Activated gamma-delta T cell treated with anti-CD3 and anti-CD28 coated beads, Interleukin-2, amount 50 U/mL, for 16 hours (primary cell): ENCODE data around the gene BAZ2B.
"Not testable (repeated sequence)": the region's sequence is repeated elsewhere in the genome, so short reads cannot be mapped to it uniquely, and the experiment has no call there.

ENCODE experiments used
- DNase-seq: peaks from one replicate; pipeline ENCODE4 v3.0.0-alpha.2; 2020; ENCODE audit warnings: low read depth

BAZ2B gene

DNA sequence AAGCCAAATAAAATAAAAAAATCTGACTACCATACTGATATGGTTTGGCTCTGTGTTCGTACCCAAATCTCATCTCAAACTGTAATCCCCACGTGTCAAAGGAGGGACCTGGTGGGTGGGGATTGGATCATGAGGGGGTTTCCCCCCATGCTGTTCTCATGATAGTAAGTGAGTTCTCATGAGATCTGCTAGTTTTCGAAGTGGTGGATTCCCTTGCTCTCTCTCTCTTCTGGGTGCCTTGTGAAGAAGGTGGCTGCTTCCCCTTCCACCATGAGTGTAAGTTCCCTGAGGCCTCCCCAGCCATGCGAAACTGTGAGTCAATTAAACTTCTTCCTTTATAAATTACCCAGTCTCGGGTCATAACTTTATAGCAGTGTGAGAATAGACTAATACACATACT, 206.1 kb downstream of the BAZ2B start:
- no peak for DNase-seq

DNA sequence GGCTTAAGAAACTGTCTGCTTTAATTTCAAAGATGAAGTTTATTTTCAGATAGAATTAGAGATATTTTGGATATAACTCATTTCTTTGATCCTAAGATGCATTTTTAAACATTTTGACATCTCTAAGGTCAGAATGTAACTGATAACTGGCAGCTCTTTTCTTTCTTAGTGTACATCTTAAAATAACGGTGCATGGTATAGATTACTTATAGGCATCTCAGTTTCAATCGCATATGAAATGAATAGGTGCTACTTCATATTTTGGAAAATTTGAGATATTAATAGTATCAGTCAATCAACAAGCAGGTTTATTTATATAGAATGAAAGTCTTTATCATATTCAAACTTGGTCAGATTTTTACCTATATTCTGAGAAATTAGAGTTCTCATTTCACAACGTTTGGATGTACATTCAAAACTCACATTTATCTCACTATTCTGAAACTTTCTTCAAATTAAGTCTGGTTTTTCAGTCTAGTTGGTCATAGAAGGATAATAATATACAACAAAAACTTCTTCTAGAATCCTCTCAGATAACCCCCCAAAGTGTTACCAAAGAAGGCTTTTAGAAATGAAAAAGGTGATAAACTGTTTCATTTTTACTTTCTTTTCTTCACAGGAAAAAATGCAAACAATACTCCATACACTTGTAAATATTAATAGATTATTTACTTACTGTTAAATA, 207.1 kb downstream of the BAZ2B start:
- DNase-seq: no peak

DNA sequence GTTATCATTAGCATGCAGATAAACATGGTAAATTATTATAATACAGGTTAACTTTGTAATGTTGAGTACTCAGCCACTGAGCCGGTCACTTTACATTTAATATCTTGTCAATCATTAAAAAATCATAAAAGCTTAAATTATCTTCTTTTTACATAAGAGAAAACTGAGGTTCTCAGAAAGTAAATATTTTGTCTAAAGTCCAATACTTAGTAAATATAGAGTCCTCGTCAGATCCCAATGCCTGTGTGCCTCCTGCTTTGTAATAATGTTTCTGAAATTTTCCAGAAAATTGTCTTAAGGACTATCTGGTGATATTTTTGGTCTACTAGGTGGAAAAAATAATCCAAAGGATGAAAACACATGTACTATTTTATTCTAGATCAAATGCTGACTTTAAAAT, 213.6 kb downstream of the BAZ2B start:
- DNase-seq: no peak

DNA sequence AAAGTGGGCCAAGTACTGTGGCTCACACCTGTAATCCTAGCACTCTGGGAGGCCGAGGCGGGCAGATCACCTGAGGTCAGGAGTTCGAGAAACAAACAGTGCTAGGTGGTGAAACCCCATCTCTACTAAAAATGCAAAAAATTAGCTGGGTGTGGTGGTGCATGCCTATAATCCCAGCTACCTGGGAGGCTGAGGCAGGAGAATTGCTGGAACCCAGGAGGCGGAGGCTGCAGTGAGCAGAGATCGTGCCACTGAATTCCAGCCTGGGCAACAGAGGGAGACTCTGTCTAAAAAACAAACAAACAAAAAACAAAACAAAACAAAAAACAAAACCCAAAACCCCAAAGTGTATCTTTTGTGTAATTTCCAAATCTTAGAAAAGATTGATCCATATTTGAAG, 214.2 kb downstream of the BAZ2B start:
- not testable (repeated sequence) for DNase-seq

DNA sequence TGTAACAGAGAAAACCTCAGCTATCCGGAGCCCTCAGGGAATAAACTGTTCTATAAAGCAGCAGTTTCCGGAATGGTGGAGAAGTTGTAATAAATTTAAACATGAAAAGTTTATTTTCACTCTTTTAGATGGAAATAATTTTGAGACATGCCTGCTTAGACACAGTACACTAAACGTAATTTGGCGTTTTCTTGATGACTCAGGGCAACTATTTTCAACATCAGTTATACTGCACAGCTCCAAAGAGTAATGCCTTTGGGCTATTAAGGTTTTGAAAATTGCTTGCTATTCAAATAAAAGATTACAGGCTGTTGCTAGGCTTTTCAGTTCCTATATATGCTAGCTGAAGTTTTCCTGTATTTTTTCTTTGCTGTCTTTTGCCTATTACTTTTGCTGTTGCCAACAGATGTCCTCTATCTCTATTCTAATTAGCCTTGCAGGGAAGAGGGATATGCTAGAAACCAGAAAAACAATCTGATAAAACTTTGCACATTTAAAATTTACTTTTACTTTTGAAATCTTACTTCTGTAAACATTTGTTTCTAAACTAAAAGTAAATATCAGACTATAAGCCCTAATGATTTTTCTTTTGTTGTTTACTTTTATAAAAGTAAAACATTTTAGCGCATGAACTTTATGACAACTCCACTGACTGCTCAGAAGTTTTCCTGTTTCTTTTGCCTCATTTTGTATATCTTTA, 216.5 kb downstream of the BAZ2B start:
- DNase-seq: no peak

DNA sequence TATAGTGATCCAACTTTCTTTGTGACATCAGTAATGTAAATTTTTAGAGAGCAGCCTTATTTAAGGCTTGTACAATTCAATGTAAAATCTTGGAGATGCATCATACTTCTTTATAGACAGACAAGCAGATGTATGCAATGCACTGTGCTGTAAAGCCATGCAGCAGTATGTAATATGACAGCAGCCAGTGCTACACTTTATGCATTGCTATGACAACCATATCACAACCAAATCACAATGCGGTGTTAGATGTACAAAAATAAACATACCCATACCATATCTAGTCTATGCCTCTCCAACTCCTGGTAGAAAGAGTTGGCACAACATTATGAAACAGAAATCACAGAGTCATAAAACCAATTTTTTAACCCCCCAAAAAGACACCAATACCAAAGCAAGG, 219.5 kb downstream of the BAZ2B start:
- no peak for DNase-seq

DNA sequence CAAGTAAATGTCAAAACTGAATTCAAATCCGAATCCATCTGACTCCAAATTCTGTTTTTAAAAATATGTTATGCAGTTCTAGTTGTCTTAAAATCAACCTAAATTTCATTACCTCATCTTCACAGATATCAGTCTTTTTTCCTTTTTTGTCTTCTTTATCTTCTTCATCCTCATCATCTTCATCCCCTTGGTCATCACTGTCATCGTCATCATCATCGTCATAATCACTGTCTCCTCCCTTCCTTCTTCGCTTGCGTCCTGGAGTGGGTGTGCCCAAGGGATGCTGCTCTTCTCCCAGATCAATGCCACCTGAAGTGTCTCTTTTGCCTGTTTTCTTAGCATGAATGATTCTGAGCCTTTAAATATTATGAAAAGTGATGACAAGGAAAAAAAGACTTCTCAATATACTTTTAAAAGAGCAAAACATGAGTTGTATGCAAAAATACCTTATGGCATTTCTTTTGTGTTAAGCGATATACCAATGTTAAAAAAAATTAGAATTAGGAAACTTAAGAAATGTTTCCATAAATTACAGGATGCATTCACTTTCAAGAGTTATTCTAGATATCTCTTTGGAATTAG, 233.8 kb downstream of the BAZ2B start:
- DNase-seq: no peak

DNA sequence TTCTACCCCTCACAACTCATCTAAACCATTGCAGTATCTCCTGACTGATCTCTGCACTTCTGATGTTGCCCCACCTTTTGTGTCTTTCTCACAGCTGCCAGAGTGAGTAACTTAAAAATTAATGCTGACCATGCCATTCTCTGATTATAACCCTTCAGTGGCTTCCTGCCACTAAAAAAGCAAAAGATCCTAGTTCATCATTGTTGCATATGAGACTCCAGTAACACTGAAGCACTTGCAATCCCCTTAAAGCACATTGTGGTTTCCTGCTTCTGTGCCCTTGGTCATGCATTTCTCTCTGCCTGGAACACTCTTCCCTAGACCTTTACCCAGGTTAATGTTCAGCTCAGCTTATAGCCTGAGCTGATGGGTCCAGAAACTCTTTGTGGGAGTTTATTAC, 234.8 kb downstream of the BAZ2B start:
- no peak for DNase-seq

DNA sequence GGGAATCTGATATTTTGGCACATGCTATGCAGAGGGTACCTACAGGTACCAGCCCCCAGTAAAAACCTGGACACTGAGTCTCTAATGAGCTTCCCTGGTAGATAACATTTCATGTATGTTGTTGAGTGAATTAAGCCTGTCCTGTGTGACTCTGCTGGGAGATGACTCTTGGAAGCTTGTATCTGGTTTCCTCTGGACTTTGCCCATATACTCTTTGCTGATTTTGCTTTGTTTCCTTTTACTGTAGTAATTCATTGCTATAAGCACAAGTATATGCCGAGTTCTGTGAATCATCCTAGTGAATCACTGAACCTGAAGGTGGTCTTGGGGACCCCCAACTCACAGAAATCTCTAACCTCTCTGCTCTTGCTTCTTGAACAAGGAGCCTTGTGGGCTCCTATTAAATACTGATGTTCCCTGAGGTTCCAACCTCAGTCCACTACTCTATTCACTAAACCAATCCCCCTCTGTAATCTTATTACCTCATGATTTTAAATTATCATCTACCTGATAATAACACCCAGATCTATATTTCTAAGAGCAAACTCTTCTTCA, 235.6 kb downstream of the BAZ2B start:
- DNase-seq: no peak

DNA sequence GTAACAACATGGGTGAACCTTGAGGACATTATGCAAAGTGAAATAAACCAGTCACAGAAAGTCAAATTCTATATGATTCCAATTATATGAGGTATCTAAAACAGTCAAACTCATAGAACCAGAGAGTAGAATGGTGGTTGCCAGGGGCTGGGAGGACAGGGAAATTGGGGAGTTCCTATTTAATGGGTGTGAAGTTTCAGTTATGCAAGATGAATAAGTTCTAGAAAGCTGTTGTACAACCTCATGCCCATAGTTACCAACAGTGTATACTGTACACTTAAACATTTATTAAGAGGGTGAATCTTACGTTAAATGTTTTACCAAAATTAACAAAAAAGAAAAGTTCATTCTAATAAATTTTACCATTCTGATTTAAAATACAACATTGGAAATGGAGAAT, 237.2 kb downstream of the BAZ2B start:
- no peak for DNase-seq

DNA sequence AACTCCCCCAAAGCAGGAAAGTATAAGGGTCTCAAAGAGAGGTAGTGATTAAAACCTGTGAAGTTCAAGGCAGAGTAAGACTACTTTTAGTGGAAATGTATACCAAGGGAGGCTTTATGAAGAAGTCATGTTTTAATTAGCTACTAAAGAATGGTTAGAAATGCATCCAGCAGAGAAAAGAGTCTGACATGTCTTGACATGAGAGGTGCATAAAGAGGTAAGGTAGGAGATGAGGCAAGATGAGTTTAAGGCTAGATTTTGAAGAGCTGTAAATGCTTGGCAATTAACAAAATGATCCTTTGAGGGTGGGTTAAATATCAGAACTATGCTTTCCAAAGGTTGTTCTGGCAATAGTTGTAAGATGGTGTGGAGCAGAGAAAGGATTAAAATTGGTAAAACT, 241.1 kb downstream of the BAZ2B start:
- DNase-seq: no peak

DNA sequence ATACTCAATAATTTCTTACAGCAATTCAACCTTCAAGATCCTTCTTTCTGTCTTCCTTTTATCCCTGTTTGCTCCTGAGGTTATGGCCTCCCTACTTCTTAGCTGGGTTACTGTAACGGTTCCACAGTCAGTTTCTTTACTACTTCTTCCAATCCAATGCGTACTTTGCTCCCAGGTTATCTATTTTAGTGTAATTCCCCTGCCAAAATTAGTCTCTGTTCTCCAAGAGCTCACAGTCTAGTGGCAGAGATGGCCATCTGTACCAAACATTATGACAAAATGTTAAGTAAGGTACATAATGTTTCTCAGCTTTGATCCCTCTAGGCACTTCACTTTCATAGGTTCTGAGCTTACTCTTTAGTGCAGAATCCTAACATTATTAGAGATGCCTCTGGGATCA, 244.8 kb downstream of the BAZ2B start:
- DNase-seq: no peak

DNA sequence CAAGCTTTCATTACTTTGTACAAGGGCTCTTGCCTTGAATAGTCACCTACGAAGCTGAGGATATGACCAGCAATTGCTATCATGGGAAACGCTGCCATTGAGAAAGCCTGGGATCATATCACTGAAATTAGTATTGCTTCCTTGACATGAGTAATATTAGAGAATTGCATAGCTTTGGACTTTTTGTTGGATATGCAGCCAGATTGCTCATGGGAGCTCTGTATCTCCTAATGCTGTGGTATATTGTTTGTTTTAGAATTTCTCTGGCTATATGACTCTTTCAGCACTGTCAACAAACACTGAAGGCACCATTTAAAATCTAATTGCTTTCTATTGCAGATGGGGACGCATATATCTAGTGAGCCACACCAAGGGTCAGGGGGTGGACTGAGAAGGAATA, 249.8 kb downstream of the BAZ2B start:
- DNase-seq: no peak

DNA sequence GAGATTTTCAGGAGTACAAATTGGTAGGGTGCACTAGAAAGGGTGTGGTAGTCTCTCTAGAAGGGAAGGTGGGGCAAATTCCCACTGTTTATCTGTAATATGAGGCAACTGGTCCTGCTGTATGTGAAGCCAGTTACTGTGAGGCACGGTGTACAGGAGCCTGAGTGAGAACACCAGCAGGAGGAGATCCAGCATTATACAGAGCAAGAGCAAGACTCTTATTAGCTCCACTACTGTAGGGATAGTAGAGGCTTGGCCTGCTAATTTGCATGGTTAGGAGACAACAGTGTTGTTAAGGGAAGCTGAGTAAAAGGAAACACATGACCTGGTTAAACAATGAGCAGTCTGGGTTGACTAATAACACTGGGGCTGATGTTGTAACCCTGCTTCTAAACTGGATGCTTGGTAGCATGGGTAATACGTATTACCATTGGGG, 253.5 kb downstream of the BAZ2B start:
- DNase-seq: no peak

DNA sequence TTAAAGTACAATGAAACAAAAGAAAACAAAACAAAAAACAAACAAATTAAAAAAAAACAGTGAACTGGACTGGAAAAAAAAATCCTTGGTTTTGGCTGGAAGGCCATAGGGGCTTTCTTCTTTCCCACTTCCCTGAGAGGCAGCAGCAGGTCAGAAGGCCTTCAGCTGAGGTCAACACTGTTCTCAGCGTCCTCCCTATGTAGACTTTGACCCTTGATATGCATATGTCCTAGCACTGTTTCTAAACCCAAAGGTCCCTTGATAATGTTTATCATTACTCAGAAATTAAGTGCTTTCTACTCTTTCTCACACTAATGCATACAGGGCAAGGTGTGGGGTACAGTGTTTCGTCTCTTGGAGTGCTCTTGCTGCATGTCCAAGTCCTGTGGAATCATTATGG, 254.3 kb downstream of the BAZ2B start:
- no peak for DNase-seq

DNA sequence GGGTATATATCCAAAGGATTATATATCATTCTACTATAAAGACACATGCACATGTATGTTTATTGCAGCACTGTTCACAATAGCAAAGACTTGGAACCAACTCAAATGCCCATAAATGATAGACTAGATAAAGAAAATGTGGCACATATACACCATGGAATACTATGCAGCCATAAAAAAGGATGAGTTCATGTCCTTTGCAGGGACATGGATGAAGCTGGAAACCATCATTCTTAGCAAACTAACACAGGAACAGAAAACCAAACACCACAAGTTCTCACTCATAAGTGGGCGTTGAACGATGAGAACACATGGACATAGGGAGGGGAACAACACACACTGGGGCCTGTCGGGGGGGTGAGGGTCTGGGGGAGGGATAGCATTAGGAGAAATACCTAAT, 254.7 kb downstream of the BAZ2B start:
- not testable (repeated sequence) for DNase-seq

DNA sequence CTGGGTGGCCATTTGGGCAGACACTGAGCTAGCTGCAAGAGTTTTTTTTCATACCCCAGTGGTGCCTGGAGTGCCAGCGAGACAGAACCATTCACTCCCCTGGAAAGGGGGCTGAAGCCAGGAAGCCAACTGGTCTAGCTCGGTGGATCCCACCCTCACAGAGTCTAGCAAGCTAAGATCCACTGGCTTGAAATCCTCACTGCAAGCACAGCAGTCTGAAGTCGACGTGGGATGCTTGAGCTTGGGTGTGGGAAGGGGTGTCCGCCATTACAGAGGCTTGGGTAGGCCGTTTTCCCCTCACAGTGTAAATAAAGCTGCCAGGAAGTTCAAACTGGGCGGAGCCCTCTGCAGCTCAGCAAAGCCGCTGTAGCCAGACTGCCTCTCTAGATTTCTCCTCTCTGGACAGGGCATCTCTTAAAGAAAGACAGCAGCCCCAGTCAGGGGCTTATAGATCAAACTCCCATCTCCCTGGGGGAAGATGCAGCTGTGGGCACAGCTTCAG, 260.2 kb downstream of the BAZ2B start:
- DNase-seq: no peak

DNA sequence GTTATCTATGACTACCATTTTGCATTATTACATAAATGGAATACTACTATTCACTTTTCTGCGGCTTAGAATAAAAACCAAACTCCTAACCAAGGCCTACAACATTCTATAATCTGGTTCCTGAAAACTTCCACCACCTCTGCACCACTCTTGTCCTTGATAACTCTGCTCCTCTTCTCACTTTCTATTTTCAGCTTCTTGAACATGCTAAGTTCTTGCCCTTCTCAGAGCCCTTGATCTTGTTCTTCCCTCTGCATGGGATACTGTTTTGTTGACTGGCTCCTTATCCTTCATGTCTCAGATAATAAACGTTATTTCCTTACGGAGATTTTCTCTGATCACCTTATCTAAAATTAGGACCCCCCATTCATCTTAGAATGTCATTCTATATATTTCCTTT, 264.4 kb downstream of the BAZ2B start:
- DNase-seq: no peak

DNA sequence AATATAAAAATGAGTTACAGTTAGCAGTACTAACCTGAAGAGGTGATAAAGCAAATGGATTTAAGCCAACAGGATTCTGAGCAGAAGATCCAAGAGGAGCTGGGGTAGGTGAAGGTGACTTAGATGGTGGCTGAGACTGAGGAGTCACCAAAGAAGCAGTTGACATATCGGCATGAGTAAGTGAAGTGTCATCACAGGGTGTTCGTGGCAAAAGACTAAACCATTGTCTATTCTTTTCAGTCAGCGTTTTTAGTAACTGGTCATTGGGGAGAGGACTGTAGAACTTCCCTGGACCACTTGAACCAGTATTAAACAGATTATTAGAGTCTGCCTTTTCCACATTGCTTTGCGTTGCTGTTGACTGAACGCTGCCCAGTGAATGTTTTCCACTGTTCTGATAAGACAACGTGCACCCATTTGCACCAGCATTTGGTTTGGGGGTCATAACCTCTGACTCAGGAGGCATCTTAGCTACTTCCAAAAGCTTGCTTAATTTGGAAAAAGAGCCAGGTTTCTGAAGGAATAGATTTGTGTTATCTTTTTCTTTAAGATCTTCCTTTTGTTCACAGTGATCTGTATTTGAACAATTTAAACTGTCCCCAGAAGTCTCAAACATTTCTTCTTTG, 266.6 kb downstream of the BAZ2B start:
- no peak for DNase-seq

DNA sequence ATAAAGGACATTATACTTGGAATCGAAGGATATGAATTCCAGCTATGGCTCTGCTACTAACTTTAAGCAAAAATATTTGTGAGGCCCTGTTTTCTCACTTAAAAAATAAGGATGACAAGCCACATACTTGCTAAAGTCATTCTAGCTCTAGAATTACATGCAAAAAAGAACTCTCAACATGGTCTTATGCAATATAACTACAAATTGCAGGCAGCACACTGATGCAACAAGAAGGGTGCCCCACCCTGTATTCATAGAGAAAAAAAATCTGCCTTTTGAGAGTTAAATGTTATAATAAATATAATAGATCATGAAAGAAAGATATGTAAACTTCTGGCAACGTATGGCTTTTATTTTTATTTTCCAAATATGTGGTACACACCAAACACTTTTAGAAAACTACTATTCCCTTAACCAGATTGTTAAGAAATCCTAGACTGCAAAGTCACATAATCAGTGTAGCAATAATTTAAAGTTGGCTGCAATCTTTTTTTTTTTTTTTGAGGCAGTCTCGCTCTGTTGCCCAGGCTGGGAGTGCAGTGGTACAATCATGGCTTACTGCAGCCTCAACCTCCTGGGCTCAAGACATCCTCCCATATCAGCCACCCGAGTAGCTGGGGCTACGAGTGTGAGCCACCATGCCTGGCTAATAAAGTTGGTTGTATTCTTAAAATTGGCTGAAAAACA, 289.6 kb downstream of the BAZ2B start:
- DNase-seq: no peak

DNA sequence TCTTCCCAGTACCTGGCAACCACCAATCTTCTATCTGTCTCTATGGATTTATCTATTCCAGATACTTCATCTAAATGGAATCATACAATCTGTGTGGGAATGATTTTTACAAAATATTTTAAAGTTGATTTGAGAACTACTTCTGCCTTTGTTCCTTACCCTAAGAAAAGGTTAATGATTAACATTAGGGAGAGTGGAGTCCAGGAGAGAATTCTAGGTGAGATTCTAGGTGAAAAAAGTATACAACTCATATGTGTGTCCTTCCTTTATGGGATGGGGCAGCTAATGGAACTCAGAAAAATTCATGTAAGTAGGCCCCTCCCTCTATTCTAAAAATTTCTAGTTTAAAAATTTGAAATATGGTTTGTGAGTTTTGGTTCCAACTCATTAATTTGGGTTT, 293.9 kb downstream of the BAZ2B start:
- DNase-seq: no peak
